Peyer's patch (tissue), 4 donors: ENCODE results near the gene TEAD1.

Experiments
- CTCF ChIP-seq, 6 experiments: fragments of 450-650 bp in 4 of 6; fragments of 200-600 bp in 2 of 6; sonication (generic) in 1 of 6; IDR thresholded peaks; one replicate each; pipeline ENCODE4 v1.5.1; 2017 to 2019; ENCODE audit warnings: antibody characterized with exemption in 6 of 6, mild to moderate bottlenecking in 3 of 6, moderate library complexity in 1 of 6
- POLR2A ChIP-seq, 2 donors: fragments of 450-650 bp; IDR thresholded peaks; one replicate each; pipeline ENCODE4 v1.5.1; 2017; ENCODE audit warnings: antibody characterized with exemption in 2 of 2, mild to moderate bottlenecking in 2 of 2, moderate library complexity in 2 of 2

- TF ChIP-seq POLR2A (IDR thresholded peaks at IDR 0.05) (no peak), CTCF (IDR thresholded peaks at IDR 0.05) (no peak)
Measured at GRCh38 chr11:12942157-12942556, 267.9 kb downstream of the TEAD1 start.
